ENCODE results near the gene SMG7.

DNA sequence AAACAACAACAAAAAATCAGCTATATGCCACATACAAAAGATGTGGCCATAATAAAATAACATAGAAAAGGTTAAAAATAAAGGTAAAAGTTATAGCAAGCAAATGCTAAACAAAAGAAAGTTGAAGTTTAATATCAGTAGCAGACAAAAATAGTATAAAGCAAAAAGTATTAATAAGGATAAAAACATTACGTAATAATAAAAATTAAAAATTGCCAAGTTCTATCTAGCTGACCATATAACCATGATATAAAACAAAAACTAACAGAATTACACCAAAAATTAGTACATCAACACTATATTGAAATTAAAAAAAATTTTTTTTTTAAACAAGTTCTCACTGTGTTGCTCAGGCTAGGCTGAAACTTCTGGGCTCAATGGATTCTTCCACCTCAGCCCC lies 15.5 kb upstream of the SMG7 start:
- TF ChIP-seq, protein P1, sequence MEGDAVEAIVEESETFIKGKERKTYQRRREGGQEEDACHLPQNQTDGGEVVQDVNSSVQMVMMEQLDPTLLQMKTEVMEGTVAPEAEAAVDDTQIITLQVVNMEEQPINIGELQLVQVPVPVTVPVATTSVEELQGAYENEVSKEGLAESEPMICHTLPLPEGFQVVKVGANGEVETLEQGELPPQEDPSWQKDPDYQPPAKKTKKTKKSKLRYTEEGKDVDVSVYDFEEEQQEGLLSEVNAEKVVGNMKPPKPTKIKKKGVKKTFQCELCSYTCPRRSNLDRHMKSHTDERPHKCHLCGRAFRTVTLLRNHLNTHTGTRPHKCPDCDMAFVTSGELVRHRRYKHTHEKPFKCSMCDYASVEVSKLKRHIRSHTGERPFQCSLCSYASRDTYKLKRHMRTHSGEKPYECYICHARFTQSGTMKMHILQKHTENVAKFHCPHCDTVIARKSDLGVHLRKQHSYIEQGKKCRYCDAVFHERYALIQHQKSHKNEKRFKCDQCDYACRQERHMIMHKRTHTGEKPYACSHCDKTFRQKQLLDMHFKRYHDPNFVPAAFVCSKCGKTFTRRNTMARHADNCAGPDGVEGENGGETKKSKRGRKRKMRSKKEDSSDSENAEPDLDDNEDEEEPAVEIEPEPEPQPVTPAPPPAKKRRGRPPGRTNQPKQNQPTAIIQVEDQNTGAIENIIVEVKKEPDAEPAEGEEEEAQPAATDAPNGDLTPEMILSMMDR (IDR thresholded peaks at IDR 0.05), result no peak
- TF ChIP-seq POLR2A (IDR thresholded peaks at IDR 0.05), result no peak
